Adrenal gland (tissue), 5 donors: ENCODE measurements around the gene TMEM258.

Source experiments
- POLR2A ChIP-seq, 2 donors: fragments of 450-650 bp; IDR thresholded peaks; one replicate each; pipeline ENCODE4 v1.6.1; 2017; ENCODE audit warnings: antibody characterized with exemption in 2 of 2, mild to moderate bottlenecking in 2 of 2, moderate library complexity in 1 of 2
- TF ChIP-seq, protein P1 (sequence below), 6 experiments: fragments of 450-650 bp in 4 of 6; fragments of 200-600 bp in 2 of 6; sonication (generic) in 1 of 6; IDR thresholded peaks; 1 replicate in 5 of 6; 2 replicates in 1 of 6; pipeline versions ENCODE4 v1.5.1 to v1.8.0; 2016 to 2021; ENCODE audit warnings: antibody characterized with exemption in 6 of 6, mild to moderate bottlenecking in 2 of 6, moderate library complexity in 1 of 6
- donor health status: DM: no; HTN: no; CAD: no.

DNA sequence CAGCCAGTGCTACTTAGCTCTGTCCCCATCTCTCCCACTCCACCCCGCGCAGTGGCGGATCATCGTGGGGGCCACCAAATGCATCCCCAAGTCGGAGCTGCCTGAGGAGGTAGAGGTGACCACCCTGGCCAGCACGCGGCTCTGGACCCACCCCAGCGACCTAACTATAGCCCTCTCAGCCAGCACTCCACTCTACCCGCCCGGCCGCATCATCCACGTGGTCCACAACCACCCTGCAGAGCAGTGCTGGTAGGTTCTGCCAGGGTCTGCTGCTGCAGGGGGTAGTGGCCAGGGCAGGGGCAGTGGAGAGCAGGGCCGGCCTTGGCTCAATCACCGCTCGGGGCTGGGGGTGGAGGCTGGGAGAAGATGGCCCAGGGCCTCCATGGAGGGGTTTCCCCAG, 53.0 kb downstream of the TMEM258 start:
- TF ChIP-seq, protein P1, sequence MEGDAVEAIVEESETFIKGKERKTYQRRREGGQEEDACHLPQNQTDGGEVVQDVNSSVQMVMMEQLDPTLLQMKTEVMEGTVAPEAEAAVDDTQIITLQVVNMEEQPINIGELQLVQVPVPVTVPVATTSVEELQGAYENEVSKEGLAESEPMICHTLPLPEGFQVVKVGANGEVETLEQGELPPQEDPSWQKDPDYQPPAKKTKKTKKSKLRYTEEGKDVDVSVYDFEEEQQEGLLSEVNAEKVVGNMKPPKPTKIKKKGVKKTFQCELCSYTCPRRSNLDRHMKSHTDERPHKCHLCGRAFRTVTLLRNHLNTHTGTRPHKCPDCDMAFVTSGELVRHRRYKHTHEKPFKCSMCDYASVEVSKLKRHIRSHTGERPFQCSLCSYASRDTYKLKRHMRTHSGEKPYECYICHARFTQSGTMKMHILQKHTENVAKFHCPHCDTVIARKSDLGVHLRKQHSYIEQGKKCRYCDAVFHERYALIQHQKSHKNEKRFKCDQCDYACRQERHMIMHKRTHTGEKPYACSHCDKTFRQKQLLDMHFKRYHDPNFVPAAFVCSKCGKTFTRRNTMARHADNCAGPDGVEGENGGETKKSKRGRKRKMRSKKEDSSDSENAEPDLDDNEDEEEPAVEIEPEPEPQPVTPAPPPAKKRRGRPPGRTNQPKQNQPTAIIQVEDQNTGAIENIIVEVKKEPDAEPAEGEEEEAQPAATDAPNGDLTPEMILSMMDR (IDR thresholded peaks at IDR 0.05), result no peak
- TF ChIP-seq POLR2A (IDR thresholded peaks at IDR 0.05), result no peak
